K562 (cell line): ENCODE measurements around the gene BID. TPM values are rescaled to one million over a fixed set of nuclear protein-coding genes. Genes with fewer than 3 reads are reported as not detected.
A peak's percentile ranks its signal among the peaks of the same experiment; 100 is the strongest.

Experiments used
- CHD2 ChIP-seq: IDR thresholded peaks from 2 replicates; pipeline ENCODE4 v1.6.1; 2011; ENCODE audit warnings: low read depth, low read length
- ELF1 ChIP-seq: fragments of 200-800 bp; sonication (Bioruptor generic); IDR thresholded peaks from 2 replicates; pipeline ENCODE4 v1.6.1; 2016; ENCODE audit warnings: missing genetic modification characterization, missing compliant biosample characterization
- HIVEP1 ChIP-seq: fragments of 250-450 bp; sonication (Bioruptor Pico); IDR thresholded peaks from 2 replicates; pipeline ENCODE4 v1.4.0; 2020; ENCODE audit warnings: mild to moderate bottlenecking
- JUNB ChIP-seq: fragments of 450-650 bp; formaldehyde crosslinking; conservative IDR thresholded peaks from 2 replicates; pipeline ENCODE4 v1.4.0; 2020; ENCODE audit warnings: mild to moderate bottlenecking
- MEF2D ChIP-seq: conservative IDR thresholded peaks from 2 replicates; pipeline ENCODE4 v1.6.1; 2016; ENCODE audit warnings: low read depth, missing genetic modification characterization, missing compliant biosample characterization
- MIER1 ChIP-seq: fragments of 450-650 bp; IDR thresholded peaks from 2 replicates; pipeline ENCODE4 v1.6.1; 2016; ENCODE audit warnings: antibody characterized with exemption, mild to moderate bottlenecking, low read depth
- RBBP5 ChIP-seq: fragments of 200-600 bp; sonication (generic); IDR thresholded peaks from 2 replicates; pipeline ENCODE4 v1.6.1; 2012; ENCODE audit warnings: borderline replicate concordance, mild to moderate bottlenecking, low read length, control low read depth, inconsistent platforms; ENCODE audit not compliant: insufficient read depth, poor library complexity, severe bottlenecking
- SPI1 ChIP-seq: IDR thresholded peaks from 2 replicates; pipeline ENCODE4 v1.6.1; 2011; ENCODE audit warnings: low read depth, low read length, control low read depth, borderline replicate concordance
- TCFL5 ChIP-seq: fragments of 250-450 bp; sonication (Bioruptor Pico); conservative IDR thresholded peaks from 2 replicates; pipeline ENCODE4 v1.6.1; 2021; ENCODE audit warnings: mild to moderate bottlenecking, moderate library complexity, matching md5 sums
- THAP12 ChIP-seq: fragments of 250-450 bp; sonication (Bioruptor Pico); IDR thresholded peaks from 2 replicates; pipeline ENCODE4 v1.9.0; 2021; ENCODE audit warnings: mild to moderate bottlenecking, inconsistent platforms
- ZBTB40 ChIP-seq, 2 experiments: fragments of 450-650 bp in 1 of 2; sonication (generic) in 1 of 2; formaldehyde crosslinking in 1 of 2; IDR thresholded peaks; 2 replicates each; pipeline versions ENCODE4 v1.7.1 to v1.9.0; 2016 to 2022; ENCODE audit warnings: inconsistent platforms in 1 of 2, mild to moderate bottlenecking in 1 of 2, missing genetic modification reagents in 1 of 2
- polyA plus RNA-seq, 8 experiments: library from polyadenylated mRNA; depleted of rRNA in 4 of 8; stranded (reverse) in 5 of 8; unstranded in 3 of 8; fragments of >200 nt; fragmentation: Nextera tagmentation in 2 of 8; fragmentation: Illumina TruSeq in 1 of 8; extraction: Ambion mirVana in 2 of 8; extraction: Trizol in 1 of 8; gene quantifications; 2 replicates each; pipeline versions ENCODE4 v1.2.1 to v1.2.3, GENCODE V29; 2011 to 2014; ENCODE audit warnings: inconsistent platforms in 1 of 8, missing spikeins in 1 of 8
- total RNA-seq, 7 experiments: library from RNA; depleted of rRNA in 6 of 7; stranded (reverse); fragments of >200 nt in 6 of 7; fragmentation: Illumina TruSeq in 2 of 7; extraction: Trizol in 2 of 7; gene quantifications; 2 replicates each; pipeline versions ENCODE4 v1.2.1 to v1.2.3, GENCODE V29; 2011 to 2021; ENCODE audit warnings: low replicate concordance in 1 of 7
- TF ChIP-seq, protein P1 (sequence below), 2 experiments: fragments of 200-800 bp in 1 of 2; sonication (Bioruptor generic) in 1 of 2; sonication (generic) in 1 of 2; formaldehyde crosslinking in 1 of 2; IDR thresholded peaks in 1 of 2; conservative IDR thresholded peaks in 1 of 2; 2 replicates each; pipeline versions ENCODE4 v1.5.0 to v1.6.1; 2016 to 2020; ENCODE audit warnings: missing compliant biosample characterization in 1 of 2, missing genetic modification characterization in 1 of 2, missing genetic modification reagents in 1 of 2

BID gene
- total and polyA plus RNA-seq, 9 of the 15 experiments (the other 6 are each of a cell fraction or from before 2014, with no cell fraction given) = 5.2 to 209 (median 63.7) TPM

DNA sequence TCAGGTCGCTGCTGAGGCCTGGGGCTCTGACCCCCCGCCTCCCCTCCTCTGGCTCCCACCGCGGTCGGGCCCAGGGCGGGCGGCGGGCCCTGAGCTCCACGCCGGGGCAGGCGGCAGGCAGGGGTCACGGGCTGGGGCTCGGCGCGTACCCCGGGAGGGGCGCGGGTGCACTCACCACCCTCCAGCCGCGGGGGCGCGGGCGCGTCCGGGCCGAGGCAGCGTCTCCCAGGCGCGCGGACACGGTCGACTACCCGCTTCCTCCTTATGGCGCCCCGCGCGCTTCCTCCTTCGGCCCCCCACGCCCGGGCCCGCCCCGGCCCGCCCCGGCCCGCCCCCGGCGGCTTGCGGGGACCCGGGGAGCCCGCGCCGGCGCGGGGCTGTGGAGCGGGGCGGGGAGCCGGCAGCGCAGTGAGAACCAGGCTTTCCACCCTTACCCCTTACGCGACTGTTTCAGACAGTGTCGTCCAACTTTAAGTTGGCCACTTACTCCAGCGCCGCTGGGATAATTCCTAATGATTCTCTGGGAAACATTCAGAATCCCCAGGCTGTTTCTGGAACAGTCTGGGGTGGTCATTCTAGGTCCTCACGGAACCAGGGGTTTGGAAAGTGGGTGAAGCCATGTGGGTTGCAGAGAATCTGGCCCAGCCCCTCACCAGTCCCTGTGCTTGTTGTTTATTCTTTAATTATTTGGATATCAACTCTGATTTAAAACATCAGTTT, at the start of gene BID (continued):
- TF ChIP-seq ZBTB40 (IDR thresholded peaks at IDR 0.05) = peak; percentile 29; the same call in 1 of the 2 replicates
- no peak for TF ChIP-seq ZBTB40 (CRISPR knock-in tag; IDR thresholded peaks at IDR 0.05)
- no peak for TF ChIP-seq JUNB (CRISPR knock-in tag)
- TF ChIP-seq CHD2 = no peak
- 0 out of 2 replicates have a peak, but pooled peaks have one; percentile 47 for TF ChIP-seq THAP12 (CRISPR knock-in tag)
- no peak for TF ChIP-seq TCFL5 (CRISPR knock-in tag)
- TF ChIP-seq, protein P1, sequence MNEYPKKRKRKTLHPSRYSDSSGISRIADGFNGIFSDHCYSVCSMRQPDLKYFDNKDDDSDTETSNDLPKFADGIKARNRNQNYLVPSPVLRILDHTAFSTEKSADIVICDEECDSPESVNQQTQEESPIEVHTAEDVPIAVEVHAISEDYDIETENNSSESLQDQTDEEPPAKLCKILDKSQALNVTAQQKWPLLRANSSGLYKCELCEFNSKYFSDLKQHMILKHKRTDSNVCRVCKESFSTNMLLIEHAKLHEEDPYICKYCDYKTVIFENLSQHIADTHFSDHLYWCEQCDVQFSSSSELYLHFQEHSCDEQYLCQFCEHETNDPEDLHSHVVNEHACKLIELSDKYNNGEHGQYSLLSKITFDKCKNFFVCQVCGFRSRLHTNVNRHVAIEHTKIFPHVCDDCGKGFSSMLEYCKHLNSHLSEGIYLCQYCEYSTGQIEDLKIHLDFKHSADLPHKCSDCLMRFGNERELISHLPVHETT (CRISPR knock-in tag; conservative IDR thresholded peaks at IDR 0.05 in 1 of 2, IDR thresholded peaks at IDR 0.05 in 1 of 2) = 0 out of 4 replicates have a peak, but pooled peaks of 1 of the 2 experiments have one; percentile 26
- TF ChIP-seq MEF2D (tag) = no peak
- peak; percentile 77 for TF ChIP-seq RBBP5
- peak; percentile 52; the same call in 1 of the 2 replicates for TF ChIP-seq ELF1 (tag)
- TF ChIP-seq MIER1 = no peak
- peak; percentile 48; the same call in 1 of the 2 replicates for TF ChIP-seq SPI1
- TF ChIP-seq HIVEP1 (CRISPR knock-in tag) = no peak
